ENCODE results near the gene SMAD2.

The SMAD2 gene

GRCh38 chr18:47930199-47930930 is at the start of gene SMAD2:
TSS of gene SMAD2 (minus strand) at chr18:47930659. CDS start at chr18:47896756, 33,903 bp downstream.
- POLR2A ChIA-PET = interaction anchor here (0.9 to 1.3 kb wide), 7 partner anchors 10 to 59 kb away, joined by 3 to 5 read pairs (median 3); no protein-coding TSS in a partner anchor
- CTCF ChIA-PET = interaction anchor here (0.6 kb wide), 2 partner anchors 31 to 143 kb away, joined by 3 to 7 read pairs; no protein-coding TSS in a partner anchor
- DNase-seq (ENCODE audit: extremely low spot score) = peak; percentile 72
- TF ChIP-seq SUZ12 (IDR thresholded peaks at IDR 0.05) = no peak
- TF ChIP-seq HDGF (IDR thresholded peaks at IDR 0.05; ENCODE audit: borderline replicate concordance) = no peak
- TF ChIP-seq ZNF384 (IDR thresholded peaks at IDR 0.05) = no peak
- TF ChIP-seq SP1 (IDR thresholded peaks at IDR 0.05) = no peak
- TF ChIP-seq NFRKB (IDR thresholded peaks at IDR 0.05) = no peak
- TF ChIP-seq PKNOX1 (IDR thresholded peaks at IDR 0.05) = no peak
- no peak for TF ChIP-seq LEF1 (IDR thresholded peaks at IDR 0.05; ENCODE audit: borderline replicate concordance)
- no peak for TF ChIP-seq ELF4 (IDR thresholded peaks at IDR 0.05)
- TF ChIP-seq FOXK2 (IDR thresholded peaks at IDR 0.05) = no peak
- TF ChIP-seq FOXM1 (IDR thresholded peaks at IDR 0.05; ENCODE audit: borderline replicate concordance) = no peak

GRCh38 chr18:47979611-47980200 is 49.2 kb upstream of the SMAD2 start:
- no peak for TF ChIP-seq ARNT (IDR thresholded peaks at IDR 0.05)
- no peak for TF ChIP-seq L3MBTL2 (conservative IDR thresholded peaks at IDR 0.05)
- no peak for TF ChIP-seq ELF4 (IDR thresholded peaks at IDR 0.05)
- TF ChIP-seq FOXA1 (IDR thresholded peaks at IDR 0.05) = no peak
- TF ChIP-seq HDGF (IDR thresholded peaks at IDR 0.05; ENCODE audit: borderline replicate concordance) = no peak
- TF ChIP-seq ZNF384 (IDR thresholded peaks at IDR 0.05) = no peak
- TF ChIP-seq SP1 (IDR thresholded peaks at IDR 0.05) = no peak
- TF ChIP-seq TARDBP (IDR thresholded peaks at IDR 0.05) = no peak
- no peak for TF ChIP-seq LEF1 (IDR thresholded peaks at IDR 0.05; ENCODE audit: borderline replicate concordance)
- no peak for TF ChIP-seq BHLHE40 (IDR thresholded peaks at IDR 0.05; ENCODE audit: borderline replicate concordance)
- TF ChIP-seq NFRKB (IDR thresholded peaks at IDR 0.05) = no peak
- no peak for TF ChIP-seq SUZ12 (IDR thresholded peaks at IDR 0.05)
- no peak for TF ChIP-seq FOXK2 (IDR thresholded peaks at IDR 0.05)
- no peak for TF ChIP-seq PKNOX1 (IDR thresholded peaks at IDR 0.05)
- TF ChIP-seq FOXM1 (IDR thresholded peaks at IDR 0.05; ENCODE audit: borderline replicate concordance) = no peak
- no peak for TF ChIP-seq CTBP1 (IDR thresholded peaks at IDR 0.05; ENCODE audit: borderline replicate concordance)
- no peak for DNase-seq (ENCODE audit: extremely low spot score)
- POLR2A ChIA-PET = no interaction called here
- CTCF ChIA-PET = no interaction called here

DNA sequence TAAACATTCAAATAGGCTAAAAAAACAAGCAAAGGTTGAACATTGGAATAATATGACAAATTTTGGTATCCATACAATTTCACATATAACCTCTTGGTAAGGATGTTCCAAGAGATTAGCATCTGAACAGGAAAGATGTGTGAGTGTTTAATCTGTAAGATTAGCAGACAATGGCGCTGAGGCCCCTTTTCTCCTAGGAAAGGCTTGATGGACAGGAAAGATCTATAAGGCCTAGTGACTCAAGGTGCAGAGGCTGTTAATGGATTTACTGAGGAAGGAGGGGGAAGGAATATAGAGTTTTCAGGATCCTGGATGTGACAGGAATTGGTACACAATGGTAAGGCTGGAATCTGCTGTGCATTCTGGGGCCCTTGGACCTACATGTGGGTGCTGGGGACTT is 48.1 kb upstream of the SMAD2 start:
- no peak for DNase-seq (ENCODE audit: extremely low spot score)
- CTCF ChIA-PET = no interaction called here
- TF ChIP-seq FOXK2 (IDR thresholded peaks at IDR 0.05) (no peak), FOXM1 (IDR thresholded peaks at IDR 0.05; ENCODE audit: borderline replicate concordance) (no peak), HDGF (IDR thresholded peaks at IDR 0.05; ENCODE audit: borderline replicate concordance) (no peak), ZNF384 (IDR thresholded peaks at IDR 0.05) (no peak), ELF4 (IDR thresholded peaks at IDR 0.05) (no peak), SUZ12 (IDR thresholded peaks at IDR 0.05) (no peak), PKNOX1 (IDR thresholded peaks at IDR 0.05) (no peak)
- POLR2A ChIA-PET = no interaction called here

GRCh38 chr18:47978141-47978540 is 47.7 kb upstream of the SMAD2 start:
- DNase-seq (ENCODE audit: extremely low spot score) = no peak
- ChIA-PET POLR2A (no interaction called here), CTCF (no interaction called here)
- TF ChIP-seq HDGF (IDR thresholded peaks at IDR 0.05; ENCODE audit: borderline replicate concordance) (no peak), NFRKB (IDR thresholded peaks at IDR 0.05) (no peak), PKNOX1 (IDR thresholded peaks at IDR 0.05) (no peak), FOXM1 (IDR thresholded peaks at IDR 0.05; ENCODE audit: borderline replicate concordance) (no peak), CTBP1 (IDR thresholded peaks at IDR 0.05; ENCODE audit: borderline replicate concordance) (no peak), BHLHE40 (IDR thresholded peaks at IDR 0.05; ENCODE audit: borderline replicate concordance) (no peak), LEF1 (IDR thresholded peaks at IDR 0.05; ENCODE audit: borderline replicate concordance) (no peak), ZNF384 (IDR thresholded peaks at IDR 0.05) (no peak), FOXK2 (IDR thresholded peaks at IDR 0.05) (no peak), TARDBP (IDR thresholded peaks at IDR 0.05) (no peak), ELF4 (IDR thresholded peaks at IDR 0.05) (no peak)

DNA sequence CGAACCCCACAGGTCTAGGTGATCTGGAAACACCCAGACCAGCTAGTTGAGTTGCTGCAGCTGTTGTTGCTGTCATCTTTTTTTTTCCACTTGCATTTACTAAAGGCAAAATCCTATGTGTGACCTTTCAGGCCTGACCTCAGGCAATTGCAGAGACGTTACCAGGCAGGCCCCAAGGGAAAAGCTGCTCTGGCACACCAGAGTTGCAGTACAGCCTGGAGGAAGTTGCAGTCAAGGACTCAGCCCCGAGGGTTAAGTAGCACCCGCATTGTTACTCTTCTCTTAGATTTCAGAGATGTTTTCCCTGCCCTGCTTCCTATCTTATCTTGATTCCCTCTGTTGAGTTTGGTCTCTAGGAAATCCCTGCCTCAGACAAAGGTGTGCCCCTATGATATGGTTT is 45.2 kb upstream of the SMAD2 start:
- ChIA-PET POLR2A (no interaction called here), CTCF (no interaction called here)
- TF ChIP-seq PKNOX1 (IDR thresholded peaks at IDR 0.05) (no peak), NFRKB (IDR thresholded peaks at IDR 0.05) (no peak), LEF1 (IDR thresholded peaks at IDR 0.05; ENCODE audit: borderline replicate concordance) (no peak), SP1 (IDR thresholded peaks at IDR 0.05) (no peak), ZNF384 (IDR thresholded peaks at IDR 0.05) (no peak), FOXA1 (IDR thresholded peaks at IDR 0.05) (no peak), CTBP1 (IDR thresholded peaks at IDR 0.05; ENCODE audit: borderline replicate concordance) (no peak), SUZ12 (IDR thresholded peaks at IDR 0.05) (no peak)
- no peak for DNase-seq (ENCODE audit: extremely low spot score)

Data from HEK293T (cell line).